H9 (cell line): Measurements from ENCODE around the gene CCIN. TPM values are rescaled to one million over a fixed set of nuclear protein-coding genes. Genes with fewer than 3 reads are reported as not detected.

Experiments used
- DNase-seq: peaks from one replicate; pipeline ENCODE4 v3.0.0-alpha.2; 2017
- H2AFZ ChIP-seq: one replicate; pipeline ENCODE4 v1.6.1; 2013; ENCODE audit warnings: mild to moderate bottlenecking, low read length, control low read depth, moderate library complexity
- H2AK5ac ChIP-seq: 2 replicates; pipeline ENCODE4 v1.6.1; 2013; ENCODE audit warnings: low read length, control low read depth, mixed read lengths; ENCODE audit not compliant: insufficient read length
- H2BK120ac ChIP-seq: one replicate; pipeline ENCODE4 v1.6.1; 2013; ENCODE audit warnings: low read depth, mild to moderate bottlenecking, low read length, control low read depth, inconsistent platforms; ENCODE audit not compliant: poor library complexity, severe bottlenecking
- H2BK12ac ChIP-seq: 2 replicates; pipeline ENCODE4 v1.6.1; 2013; ENCODE audit warnings: low read length, control low read depth, mixed read lengths, low read depth; ENCODE audit not compliant: insufficient read length
- H2BK15ac ChIP-seq: 2 replicates; pipeline ENCODE4 v1.6.1; 2013; ENCODE audit warnings: low read depth, low read length, control low read depth
- H2BK20ac ChIP-seq: one replicate; pipeline ENCODE4 v1.6.1; 2013; ENCODE audit warnings: low read depth, mild to moderate bottlenecking, low read length, control low read depth, inconsistent platforms; ENCODE audit not compliant: poor library complexity, severe bottlenecking
- H2BK5ac ChIP-seq: 2 replicates; pipeline ENCODE4 v1.6.1; 2013; ENCODE audit warnings: low read length, control low read depth, mixed read lengths; ENCODE audit not compliant: insufficient read length
- H3K14ac ChIP-seq: 2 replicates; pipeline ENCODE4 v1.6.1; 2013; ENCODE audit warnings: low read length, control low read depth; ENCODE audit not compliant: insufficient read depth
- H3K18ac ChIP-seq: 2 replicates; pipeline ENCODE4 v1.6.1; 2013; ENCODE audit warnings: low read depth, mild to moderate bottlenecking, mixed read lengths, low read length, control low read depth; ENCODE audit not compliant: insufficient read length
- H3K23ac ChIP-seq: 2 replicates; pipeline ENCODE4 v1.6.1; 2013; ENCODE audit warnings: low read length, control low read depth, mixed read lengths, low read depth; ENCODE audit not compliant: insufficient read length
- H3K23me2 ChIP-seq: 2 replicates; pipeline ENCODE4 v1.6.1; 2013; ENCODE audit warnings: low read depth, mild to moderate bottlenecking, mixed read lengths, low read length, control low read depth; ENCODE audit not compliant: insufficient read length, poor library complexity, severe bottlenecking
- H3K27ac ChIP-seq: 2 replicates; pipeline ENCODE4 v1.5.1; 2013; ENCODE audit warnings: low read length, control low read depth, mixed read lengths, low read depth; ENCODE audit not compliant: insufficient read length
- H3K27me3 ChIP-seq: 2 replicates; pipeline ENCODE4 v1.6.1; 2013; ENCODE audit warnings: low read length, control low read depth, inconsistent platforms; ENCODE audit not compliant: insufficient read depth
- H3K4ac ChIP-seq: 2 replicates; pipeline ENCODE4 v1.6.1; 2013; ENCODE audit warnings: low read depth, mild to moderate bottlenecking, control low read depth, inconsistent platforms, low read length, moderate library complexity
- H3K4me1 ChIP-seq: 2 replicates; pipeline ENCODE4 v1.6.1; 2013; ENCODE audit warnings: low read length, control low read depth, inconsistent platforms; ENCODE audit not compliant: insufficient read depth
- H3K4me2 ChIP-seq: 2 replicates; pipeline ENCODE4 v1.6.1; 2013; ENCODE audit warnings: low read length, control low read depth, mixed read lengths; ENCODE audit not compliant: insufficient read length, insufficient read depth
- H3K56ac ChIP-seq: 2 replicates; pipeline ENCODE4 v1.6.1; 2013; ENCODE audit warnings: low read depth, mild to moderate bottlenecking, mixed read lengths, low read length, control low read depth; ENCODE audit not compliant: insufficient read length
- H3K79me1 ChIP-seq: 2 replicates; pipeline ENCODE4 v1.6.1; 2013; ENCODE audit warnings: low read depth, mild to moderate bottlenecking, moderate library complexity, low read length, control low read depth, inconsistent platforms; ENCODE audit not compliant: insufficient read depth, poor library complexity, severe bottlenecking
- H3K79me2 ChIP-seq: 2 replicates; pipeline ENCODE4 v1.6.1; 2013; ENCODE audit warnings: low read length, control low read depth, inconsistent platforms; ENCODE audit not compliant: insufficient read depth
- H3K9ac ChIP-seq: 2 replicates; pipeline ENCODE4 v1.6.1; 2013; ENCODE audit warnings: low read length, control low read depth, mixed read lengths; ENCODE audit not compliant: insufficient read length; ENCODE audit errors: extremely low read depth
- H3K9me3 ChIP-seq: one replicate; pipeline ENCODE4 v1.6.1; 2013; ENCODE audit warnings: low read depth, low read length, inconsistent platforms; ENCODE audit not compliant: control insufficient read depth
- H3T11ph ChIP-seq: one replicate; pipeline ENCODE4 v1.6.1; 2013; ENCODE audit warnings: mild to moderate bottlenecking, low read length, control low read depth, inconsistent platforms
- H4K20me1 ChIP-seq: one replicate; pipeline ENCODE4 v1.6.1; 2013; ENCODE audit not compliant: control insufficient read depth, insufficient read length, insufficient read depth
- H4K5ac ChIP-seq: 2 replicates; pipeline ENCODE4 v1.6.1; 2013; ENCODE audit warnings: low read depth, mild to moderate bottlenecking, mixed read lengths, low read length, control low read depth; ENCODE audit not compliant: insufficient read length
- H4K8ac ChIP-seq: replicated peaks from 2 replicates; pipeline ENCODE4 v1.6.1; 2013; ENCODE audit warnings: low read length, control low read depth, mixed read lengths, low read depth; ENCODE audit not compliant: insufficient read length
- H4K91ac ChIP-seq: 2 replicates; pipeline ENCODE4 v1.6.1; 2013; ENCODE audit warnings: low read depth, mild to moderate bottlenecking, moderate library complexity, mixed read lengths, low read length, control low read depth; ENCODE audit not compliant: insufficient read length
- H3K27ac Mint-ChIP-seq, 3 experiments: 2 replicates in 2 of 3; 3 replicates in 1 of 3; pipeline ENCODE4 v1.8.0; 2020 to 2021; ENCODE audit warnings: mixed read lengths in 3 of 3, mild to moderate bottlenecking in 1 of 3, moderate library complexity in 1 of 3
- H3K27me3 Mint-ChIP-seq: 2 replicates; pipeline ENCODE4 v1.8.0; 2021; ENCODE audit warnings: low read depth, mild to moderate bottlenecking, moderate library complexity, mixed read lengths
- H3K36me3 Mint-ChIP-seq, 3 experiments: 2 replicates in 2 of 3; 3 replicates in 1 of 3; pipeline ENCODE4 v1.8.0; 2020 to 2021; ENCODE audit warnings: low read depth in 3 of 3, mixed read lengths in 3 of 3; ENCODE audit not compliant: insufficient read depth in 1 of 3
- H3K4me1 Mint-ChIP-seq, 2 experiments: 2 replicates each; pipeline ENCODE4 v1.8.0; 2020; ENCODE audit warnings: mixed read lengths in 2 of 2
- H3K4me3 Mint-ChIP-seq, 2 experiments: 2 replicates in 1 of 2; 3 replicates in 1 of 2; pipeline ENCODE4 v1.8.0; 2020 to 2021; ENCODE audit warnings: mild to moderate bottlenecking in 2 of 2, mixed read lengths in 2 of 2, moderate library complexity in 1 of 2
- H3K9me3 Mint-ChIP-seq, 2 experiments: 2 replicates in 1 of 2; 3 replicates in 1 of 2; pipeline ENCODE4 v1.8.0; 2020; ENCODE audit warnings: mild to moderate bottlenecking in 2 of 2, mixed read lengths in 2 of 2, moderate library complexity in 1 of 2
- WGBS: extraction: QIAGEN DNeasy Blood & Tissue Kit; methylation state at CpG from one replicate; pipeline ENCODE4 v1.1.7; 2013; ENCODE audit warnings: missing lambda C conversion rate, low lambda C conversion rate, mixed read lengths; ENCODE audit not compliant: insufficient read length; ENCODE audit errors: extremely low coverage; 5-methylcytosine and 5-hydroxymethylcytosine counted together
- total RNA-seq: library from RNA; stranded (reverse); gene quantifications from 2 replicates; pipeline ENCODE4 v1.2.1, GENCODE V29; 2021
- TF ChIP-seq, protein P1 (sequence below): fragments of 200-600 bp; sonication (generic); conservative IDR thresholded peaks from 3 replicates; pipeline ENCODE4 v1.8.0; 2021; ENCODE audit warnings: antibody characterized with exemption, mild to moderate bottlenecking

CCIN gene
- total RNA-seq, 1 experiment from 2014 or later = not detected

- Histone ChIP-seq H3K23ac (no peak overlapping the region), H2BK120ac (no peak overlapping the region), H4K8ac (no peak overlapping the region), H2AK5ac (no peak overlapping the region), H4K91ac (no peak overlapping the region), H3K9me3 (no peaks in the 10 kb centered on the region), H2AFZ (no peak overlapping the region), H4K5ac (no peak overlapping the region), H2BK12ac (no peak overlapping the region), H3T11ph (no peak overlapping the region), H3K56ac (no peak overlapping the region), H2BK15ac (no peak overlapping the region), H3K4me1 (peaks cover 10% of the 10 kb centered on the region), H3K27ac (no peak overlapping the region), H2BK20ac (no peak overlapping the region), H4K20me1 (no peaks in the 10 kb centered on the region), H3K27me3 (no peaks in the 10 kb centered on the region), H3K14ac (no peak overlapping the region), H2BK5ac (no peak overlapping the region), H3K18ac (no peak overlapping the region), H3K4me2 (no peak overlapping the region), H3K9ac (no peak overlapping the region), H3K79me2 (no peaks in the 10 kb centered on the region), H3K4ac (no peak overlapping the region), H3K79me1 (no peaks in the 10 kb centered on the region), H3K23me2 (no peaks in the 10 kb centered on the region)
- DNase-seq = no peak
- Mint-ChIP-seq H3K36me3 (peaks cover 0 to 6% (median 0%) of the 10 kb centered on the region in 3 experiments; a peak in 1 of 7 replicates), H3K27me3 (peaks cover 28% of the 10 kb centered on the region), H3K4me3 (no peak overlapping the region), H3K27ac (no peak overlapping the region), H3K9me3 (no peaks in the 10 kb centered on the region; a peak in 1 of 5 replicates), H3K4me1 (peaks cover 36 to 47% of the 10 kb centered on the region in 2 experiments)
- TF ChIP-seq, protein P1, sequence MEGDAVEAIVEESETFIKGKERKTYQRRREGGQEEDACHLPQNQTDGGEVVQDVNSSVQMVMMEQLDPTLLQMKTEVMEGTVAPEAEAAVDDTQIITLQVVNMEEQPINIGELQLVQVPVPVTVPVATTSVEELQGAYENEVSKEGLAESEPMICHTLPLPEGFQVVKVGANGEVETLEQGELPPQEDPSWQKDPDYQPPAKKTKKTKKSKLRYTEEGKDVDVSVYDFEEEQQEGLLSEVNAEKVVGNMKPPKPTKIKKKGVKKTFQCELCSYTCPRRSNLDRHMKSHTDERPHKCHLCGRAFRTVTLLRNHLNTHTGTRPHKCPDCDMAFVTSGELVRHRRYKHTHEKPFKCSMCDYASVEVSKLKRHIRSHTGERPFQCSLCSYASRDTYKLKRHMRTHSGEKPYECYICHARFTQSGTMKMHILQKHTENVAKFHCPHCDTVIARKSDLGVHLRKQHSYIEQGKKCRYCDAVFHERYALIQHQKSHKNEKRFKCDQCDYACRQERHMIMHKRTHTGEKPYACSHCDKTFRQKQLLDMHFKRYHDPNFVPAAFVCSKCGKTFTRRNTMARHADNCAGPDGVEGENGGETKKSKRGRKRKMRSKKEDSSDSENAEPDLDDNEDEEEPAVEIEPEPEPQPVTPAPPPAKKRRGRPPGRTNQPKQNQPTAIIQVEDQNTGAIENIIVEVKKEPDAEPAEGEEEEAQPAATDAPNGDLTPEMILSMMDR = no peak
- WGBS = no CpG with 5 or more reads among the region's 12 CpGs
These were observed 3.4 kb upstream of the CCIN start for GRCh38 chr9:36165826-36166167.
